Cardiac atrium fibroblast (primary cell): ENCODE data around the gene SPINK2. TPM values are rescaled to one million over a fixed set of nuclear protein-coding genes. Genes with fewer than 3 reads are reported as not detected.

Experiments
- total RNA-seq: library from RNA; depleted of rRNA; stranded (reverse); fragments of >200 nt; gene quantifications from 2 replicates; pipeline ENCODE4 v1.2.3, GENCODE V29; 2015

Gene SPINK2, protein sequence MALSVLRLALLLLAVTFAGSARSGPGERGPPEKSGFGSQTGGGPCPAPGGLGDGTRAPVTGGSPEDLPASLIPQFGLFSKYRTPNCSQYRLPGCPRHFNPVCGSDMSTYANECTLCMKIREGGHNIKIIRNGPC
- total RNA-seq = not detected in 2 replicates

GRCh38 chr4:56821381-56822243 lies at the start of gene SPINK2:
Gene SPINK2 (minus strand): TSS chr4:56821701. CDS start chr4:56821662, 39 bp downstream.

Other genes with a start within 250 kb of the SPINK2 start
- 4.3 and 15.4 TPM in 2 replicates for gene HOPX, start 140.4 kb downstream of the SPINK2 start, total RNA-seq
- 21.5 and 24.6 TPM in 2 replicates for gene REST, start 86.2 kb upstream of the SPINK2 start, total RNA-seq
- 15.3 and 19.8 TPM in 2 replicates for gene NOA1, start 155.9 kb upstream of the SPINK2 start, total RNA-seq
- 65.7 and 81.2 TPM in 2 replicates for gene POLR2B, start 157.2 kb upstream of the SPINK2 start, total RNA-seq